Spleen (tissue), 7 donors: ENCODE data around the gene GSTT2B.

Source experiments
- CTCF ChIP-seq, 11 experiments: fragments of 200-600 bp in 7 of 11; fragments of 450-650 bp in 4 of 11; sonication (generic) in 4 of 11; IDR thresholded peaks in 8 of 11; conservative IDR thresholded peaks in 3 of 11; 1 replicate in 7 of 11; 2 replicates in 4 of 11; pipeline versions ENCODE4 v1.4.0 to v1.8.0; 2016 to 2021; ENCODE audit warnings: antibody characterized with exemption in 11 of 11, inconsistent platforms in 4 of 11, mild to moderate bottlenecking in 1 of 11
- POLR2A ChIP-seq, 3 donors: fragments of 450-650 bp; IDR thresholded peaks; one replicate each; pipeline ENCODE4 v1.5.1; 2017; ENCODE audit warnings: antibody characterized with exemption in 3 of 3, mild to moderate bottlenecking in 1 of 3
- POLR2AphosphoS5 ChIP-seq, 3 donors: sonication (generic); formaldehyde crosslinking; IDR thresholded peaks; one replicate each; pipeline ENCODE4 v1.5.1; 2017; ENCODE audit warnings: antibody characterized with exemption in 3 of 3
- donor health status: DM: no; HTN: no; CAD: no; lungs with moderate emphysema.
- donor health status: DM: no; HTN: no; CAD: no.
- donor health status: DM: no; HTN: no; CAD: no.

GRCh38 chr22:24005201-24005600, 44.2 kb upstream of the GSTT2B start, which contains the start of gene GSTT4:
- TF ChIP-seq CTCF (IDR thresholded peaks at IDR 0.05 in 8 of 11, conservative IDR thresholded peaks at IDR 0.05 in 3 of 11) (no peak), POLR2AphosphoS5 (IDR thresholded peaks at IDR 0.05) (no peak), POLR2A (IDR thresholded peaks at IDR 0.05) (no peak)
